Stomach (tissue), 9 donors: ENCODE results near the gene PLCB1. TPM values are rescaled to one million over a fixed set of nuclear protein-coding genes. Genes with fewer than 3 reads are reported as not detected.

Experiments used
- DNase-seq, 2 donors: peaks; one replicate each; pipeline versions ENCODE4 v3.0.0 to v3.0.0-alpha.2; 2013 to 2019
- H3K27ac ChIP-seq, 5 donors: fragments of 200-600 bp in 4 of 5; sonication (generic) in 4 of 5; one replicate each; pipeline ENCODE4 v1.5.1; 2013 to 2019; ENCODE audit warnings: mild to moderate bottlenecking in 1 of 5, moderate library complexity in 1 of 5
- H3K27me3 ChIP-seq, 3 donors: fragments of 200-600 bp; sonication (generic); one replicate each; pipeline ENCODE4 v1.5.1; 2017 to 2019; ENCODE audit warnings: mixed run types in 1 of 3
- H3K36me3 ChIP-seq, 4 donors: fragments of 200-600 bp; sonication (generic); 1 replicate in 3 of 4; 2 replicates in 1 of 4; pipeline ENCODE4 v1.5.1; 2016 to 2019
- H3K4me1 ChIP-seq, 4 donors: fragments of 200-600 bp; sonication (generic); one replicate each; pipeline ENCODE4 v1.5.1; 2016 to 2019
- H3K4me3 ChIP-seq, 4 donors: fragments of 200-600 bp; sonication (generic) in 3 of 4; one replicate each; pipeline ENCODE4 v1.5.1; 2016 to 2019; ENCODE audit warnings: mild to moderate bottlenecking in 1 of 4
- H3K9me3 ChIP-seq, 4 donors: fragments of 200-600 bp; sonication (generic); one replicate each; pipeline ENCODE4 v1.5.1; 2016 to 2019
- EP300 ChIP-seq: sonication (generic); formaldehyde crosslinking; IDR thresholded peaks from one replicate; pipeline ENCODE4 v1.6.1; 2017; ENCODE audit warnings: antibody characterized with exemption
- POLR2A ChIP-seq, 4 donors: fragments of 450-650 bp; IDR thresholded peaks; one replicate each; pipeline ENCODE4 v1.6.1; 2016; ENCODE audit warnings: antibody characterized with exemption in 4 of 4, control low read depth in 2 of 4, mild to moderate bottlenecking in 1 of 4, moderate library complexity in 1 of 4
- POLR2AphosphoS5 ChIP-seq, 3 donors: sonication (generic); formaldehyde crosslinking; IDR thresholded peaks; one replicate each; pipeline ENCODE4 v1.6.1; 2016; ENCODE audit warnings: antibody characterized with exemption in 3 of 3
- WGBS, 5 donors: extraction: QIAGEN DNeasy Blood & Tissue Kit in 3 of 5; methylation state at CpG; one replicate each; pipeline versions ENCODE4 v1.1.5 to v1.1.7; 2013 to 2018; 5-methylcytosine and 5-hydroxymethylcytosine counted together
- intact Hi-C: fragments of 100-400 bp; cut with DNase I; formaldehyde crosslinking; loops from one replicate; pipeline ENCODE4 v1.15.1; 2023; ENCODE audit warnings: low total_unique reads
- polyA plus RNA-seq, 3 donors: library from polyadenylated mRNA; stranded (reverse); fragments of 200-250 nt; gene quantifications; one replicate each; pipeline ENCODE4 v1.2.3, GENCODE V29; 2013
- total RNA-seq, 5 donors: library from RNA; depleted of rRNA; stranded (reverse); fragments of >200 nt; gene quantifications; one replicate each; pipeline versions ENCODE4 v1.1.0 to v1.2.3, GENCODE V29; 2014 to 2016
- TF ChIP-seq, protein P1 (sequence below), 7 experiments: fragments of 450-650 bp in 4 of 7; fragments of 200-600 bp in 3 of 7; sonication (generic) in 3 of 7; IDR thresholded peaks; one replicate each; pipeline ENCODE4 v1.5.1; 2016 to 2019; ENCODE audit warnings: antibody characterized with exemption in 7 of 7, control low read depth in 2 of 7, mild to moderate bottlenecking in 1 of 7
- donor health status: healthy with polysubstance abuse.
- donor health status: Bipolar disorder and iron deficiency.
- donor health status: healthy.

The PLCB1 gene
- total and polyA plus RNA-seq, 8 donors, result 4.1 to 66.5 (median 11.7) TPM

DNA sequence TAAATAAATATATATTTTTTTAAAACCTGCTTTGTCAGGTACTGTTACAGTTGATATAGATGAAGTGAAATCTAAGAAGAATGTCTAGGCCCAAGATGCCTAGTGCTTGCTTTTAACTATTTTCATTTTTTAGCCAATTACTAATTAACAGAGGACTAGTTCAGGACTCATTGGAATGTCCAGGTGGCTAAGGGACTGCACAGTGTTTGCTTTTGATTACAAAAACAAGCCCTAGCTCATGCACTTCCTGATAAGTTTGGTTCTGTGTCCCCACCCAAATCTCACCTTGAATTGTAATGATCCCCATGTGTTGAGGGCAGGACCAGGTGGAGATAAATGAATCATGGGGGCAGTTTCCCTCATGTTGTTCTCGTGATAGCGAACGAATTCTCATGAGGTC is 417.1 kb downstream of the PLCB1 start:
- Histone ChIP-seq H3K4me3 (no peak overlapping the region), H3K36me3 (no peaks in the 10 kb centered on the region), H3K9me3 (no peaks in the 10 kb centered on the region), H3K27ac (no peak overlapping the region), H3K27me3 (no peaks in the 10 kb centered on the region), H3K4me1 (no peaks in the 10 kb centered on the region)
- TF ChIP-seq EP300, result no peak
- TF ChIP-seq, protein P1, sequence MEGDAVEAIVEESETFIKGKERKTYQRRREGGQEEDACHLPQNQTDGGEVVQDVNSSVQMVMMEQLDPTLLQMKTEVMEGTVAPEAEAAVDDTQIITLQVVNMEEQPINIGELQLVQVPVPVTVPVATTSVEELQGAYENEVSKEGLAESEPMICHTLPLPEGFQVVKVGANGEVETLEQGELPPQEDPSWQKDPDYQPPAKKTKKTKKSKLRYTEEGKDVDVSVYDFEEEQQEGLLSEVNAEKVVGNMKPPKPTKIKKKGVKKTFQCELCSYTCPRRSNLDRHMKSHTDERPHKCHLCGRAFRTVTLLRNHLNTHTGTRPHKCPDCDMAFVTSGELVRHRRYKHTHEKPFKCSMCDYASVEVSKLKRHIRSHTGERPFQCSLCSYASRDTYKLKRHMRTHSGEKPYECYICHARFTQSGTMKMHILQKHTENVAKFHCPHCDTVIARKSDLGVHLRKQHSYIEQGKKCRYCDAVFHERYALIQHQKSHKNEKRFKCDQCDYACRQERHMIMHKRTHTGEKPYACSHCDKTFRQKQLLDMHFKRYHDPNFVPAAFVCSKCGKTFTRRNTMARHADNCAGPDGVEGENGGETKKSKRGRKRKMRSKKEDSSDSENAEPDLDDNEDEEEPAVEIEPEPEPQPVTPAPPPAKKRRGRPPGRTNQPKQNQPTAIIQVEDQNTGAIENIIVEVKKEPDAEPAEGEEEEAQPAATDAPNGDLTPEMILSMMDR (IDR thresholded peaks at IDR 0.05), result no peak
- no peak for TF ChIP-seq POLR2A (IDR thresholded peaks at IDR 0.05)
- no peak for TF ChIP-seq POLR2AphosphoS5 (IDR thresholded peaks at IDR 0.05)
- DNase-seq, result no peak
- intact Hi-C loops, result no loop called here
- 82 to 91% (median 88%) methylated on average over 3 of the region's 3 CpGs for WGBS, 5 donors

DNA sequence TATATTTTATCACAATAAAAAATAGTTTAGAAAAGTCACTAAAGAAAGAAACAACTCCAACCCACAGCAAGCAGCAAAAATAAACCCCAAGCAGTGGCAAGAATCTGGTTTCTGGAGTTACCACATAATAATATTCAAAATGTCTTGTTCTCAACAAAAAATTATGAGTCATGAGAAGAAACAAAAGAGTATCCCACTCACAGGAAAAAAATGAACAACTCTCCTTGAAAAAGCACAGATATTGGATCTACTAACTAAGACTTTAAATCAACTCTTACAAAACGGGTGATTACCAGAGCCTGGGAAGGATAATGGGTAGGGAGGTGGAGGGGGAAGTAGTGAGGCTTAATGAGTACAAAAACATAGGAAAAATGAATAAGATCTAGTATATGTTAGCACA is 425.6 kb downstream of the PLCB1 start:
- H3K4me1 ChIP-seq, result no peaks in the 10 kb centered on the region
- intact Hi-C loops, result no loop called here
- no peaks in the 10 kb centered on the region for H3K36me3 ChIP-seq
- DNase-seq, result no peak
- H3K4me3 ChIP-seq, result no peak overlapping the region
- TF ChIP-seq, protein P1 (IDR thresholded peaks at IDR 0.05), result no peak
- no peak for TF ChIP-seq POLR2AphosphoS5 (IDR thresholded peaks at IDR 0.05)
- TF ChIP-seq POLR2A (IDR thresholded peaks at IDR 0.05), result no peak
- TF ChIP-seq EP300, result no peak
- no peaks in the 10 kb centered on the region for H3K27me3 ChIP-seq
- no peak overlapping the region for H3K27ac ChIP-seq
- 76 to 90% (median 89%) methylated on average over 1 of the region's 1 CpG for WGBS, 5 donors
- H3K9me3 ChIP-seq, result peaks cover 0 to 13% (median 1%) of the 10 kb centered on the region in 4 donors

DNA sequence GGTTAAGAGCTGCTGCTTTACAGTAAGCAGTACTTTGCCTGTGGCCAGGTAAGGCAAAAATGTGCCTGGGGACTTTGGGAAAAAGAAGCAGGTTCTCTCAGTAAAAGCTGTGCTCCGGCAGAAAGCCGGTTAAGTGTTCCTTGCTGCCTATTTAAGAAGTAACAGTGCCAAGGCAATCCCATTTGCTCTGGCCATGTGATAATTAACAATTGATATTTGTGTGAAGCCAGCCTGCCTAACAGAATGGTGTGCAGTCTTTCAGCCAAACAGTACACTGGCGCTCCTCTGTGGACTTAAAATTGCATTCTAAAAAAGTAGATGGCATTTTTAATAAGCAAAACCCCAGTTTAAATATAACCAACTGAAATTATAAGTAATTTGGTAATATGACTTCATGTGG is 430.3 kb downstream of the PLCB1 start:
- Histone ChIP-seq H3K36me3 (no peaks in the 10 kb centered on the region), H3K9me3 (peaks cover 0 to 3% (median 0%) of the 10 kb centered on the region in 4 donors), H3K4me1 (no peaks in the 10 kb centered on the region), H3K4me3 (no peak overlapping the region), H3K27ac (no peak overlapping the region), H3K27me3 (no peaks in the 10 kb centered on the region)
- WGBS, 5 donors, result 89 to 95% (median 91%) methylated on average over 3 of the region's 3 CpGs
- DNase-seq, result no peak
- TF ChIP-seq POLR2AphosphoS5 (IDR thresholded peaks at IDR 0.05), result no peak
- TF ChIP-seq, protein P1 (IDR thresholded peaks at IDR 0.05), result no peak
- TF ChIP-seq POLR2A (IDR thresholded peaks at IDR 0.05), result no peak
- no peak for TF ChIP-seq EP300
- intact Hi-C loops, result no loop called here

DNA sequence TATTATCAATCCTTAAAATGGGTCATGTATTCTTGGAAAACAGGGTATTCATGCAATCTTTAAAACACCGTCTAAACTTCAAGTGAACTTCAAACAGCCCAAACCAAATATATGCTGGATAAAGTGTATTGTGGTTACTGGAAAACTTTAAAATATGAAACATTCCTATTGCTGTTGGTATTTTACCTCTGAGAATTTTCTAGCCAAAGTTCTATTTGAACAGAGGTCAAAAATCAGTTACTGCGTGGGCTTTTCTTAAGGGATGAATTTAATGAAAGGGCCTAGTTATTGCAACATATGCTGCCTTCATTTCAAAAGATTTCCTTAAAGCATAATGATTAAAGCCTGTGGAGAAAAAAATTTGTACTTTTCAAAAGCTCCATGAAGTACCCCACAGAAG is 436.0 kb downstream of the PLCB1 start:
- H3K9me3 ChIP-seq, result no peaks in the 10 kb centered on the region
- no peaks in the 10 kb centered on the region for H3K36me3 ChIP-seq
- no peak overlapping the region for H3K4me3 ChIP-seq
- intact Hi-C loops, result no loop called here
- TF ChIP-seq, protein P1 (IDR thresholded peaks at IDR 0.05), result no peak
- TF ChIP-seq POLR2A (IDR thresholded peaks at IDR 0.05), result no peak
- no peak for TF ChIP-seq EP300
- no peak for TF ChIP-seq POLR2AphosphoS5 (IDR thresholded peaks at IDR 0.05)
- no peaks in the 10 kb centered on the region for H3K4me1 ChIP-seq
- WGBS, 5 donors, result 65 to 82% (median 74%) methylated on average over 2 of the region's 2 CpGs
- DNase-seq, result peak in 1 of 2 donors; percentile 20
- no peak overlapping the region for H3K27ac ChIP-seq
- H3K27me3 ChIP-seq, result no peaks in the 10 kb centered on the region
